DND-41 (cell line): Measurements from ENCODE around the gene MRPL27.

Source experiments
- CTCF ChIP-seq: IDR thresholded peaks from 2 replicates; pipeline ENCODE4 v1.5.1; 2012; ENCODE audit warnings: borderline replicate concordance, low read length, moderate library complexity, mild to moderate bottlenecking; ENCODE audit not compliant: poor library complexity, severe bottlenecking; ENCODE audit errors: extremely low read depth
- EZH2 ChIP-seq: IDR thresholded peaks from 3 replicates; pipeline ENCODE4 v1.6.1; 2012; ENCODE audit warnings: borderline replicate concordance, low read depth, mild to moderate bottlenecking, moderate library complexity, low read length, inconsistent platforms; ENCODE audit not compliant: severe bottlenecking

- no peak for TF ChIP-seq CTCF
- TF ChIP-seq EZH2, result no peak
Measured at GRCh38 chr17:50362661-50363060, 10.3 kb downstream of the MRPL27 start.
